Fibroblast of villous mesenchyme (primary cell): ENCODE measurements around the gene ZNF354C. TPM values are rescaled to one million over a fixed set of nuclear protein-coding genes. Genes with fewer than 3 reads are reported as not detected.

Experiments used
- DNase-seq: peaks from one replicate; pipeline ENCODE4 v3.0.0-alpha.2; 2010; ENCODE audit warnings: low read depth
- H3K4me3 ChIP-seq: 2 replicates; pipeline ENCODE4 v1.5.1; 2011; ENCODE audit warnings: low read depth, mild to moderate bottlenecking, low read length
- total RNA-seq: library from RNA; depleted of rRNA; stranded (reverse); fragments of >200 nt; gene quantifications from 2 replicates; pipeline ENCODE4 v1.2.3, GENCODE V29; 2012
- TF ChIP-seq, protein P1 (sequence below): IDR thresholded peaks from 2 replicates; pipeline ENCODE4 v1.5.1; 2012; ENCODE audit warnings: low read depth, mild to moderate bottlenecking, low read length; ENCODE audit not compliant: insufficient read depth

Gene ZNF354C
- 6.8 and 9.1 TPM in 2 replicates for total RNA-seq

- TF ChIP-seq, protein P1, sequence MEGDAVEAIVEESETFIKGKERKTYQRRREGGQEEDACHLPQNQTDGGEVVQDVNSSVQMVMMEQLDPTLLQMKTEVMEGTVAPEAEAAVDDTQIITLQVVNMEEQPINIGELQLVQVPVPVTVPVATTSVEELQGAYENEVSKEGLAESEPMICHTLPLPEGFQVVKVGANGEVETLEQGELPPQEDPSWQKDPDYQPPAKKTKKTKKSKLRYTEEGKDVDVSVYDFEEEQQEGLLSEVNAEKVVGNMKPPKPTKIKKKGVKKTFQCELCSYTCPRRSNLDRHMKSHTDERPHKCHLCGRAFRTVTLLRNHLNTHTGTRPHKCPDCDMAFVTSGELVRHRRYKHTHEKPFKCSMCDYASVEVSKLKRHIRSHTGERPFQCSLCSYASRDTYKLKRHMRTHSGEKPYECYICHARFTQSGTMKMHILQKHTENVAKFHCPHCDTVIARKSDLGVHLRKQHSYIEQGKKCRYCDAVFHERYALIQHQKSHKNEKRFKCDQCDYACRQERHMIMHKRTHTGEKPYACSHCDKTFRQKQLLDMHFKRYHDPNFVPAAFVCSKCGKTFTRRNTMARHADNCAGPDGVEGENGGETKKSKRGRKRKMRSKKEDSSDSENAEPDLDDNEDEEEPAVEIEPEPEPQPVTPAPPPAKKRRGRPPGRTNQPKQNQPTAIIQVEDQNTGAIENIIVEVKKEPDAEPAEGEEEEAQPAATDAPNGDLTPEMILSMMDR = no peak
- DNase-seq = peak; percentile 91
- H3K4me3 ChIP-seq = peak within 1 kb of the TSS; percentile 70
Observed at GRCh38 chr5:179060116-179061008, at the start of gene ZNF354C. Gene ZNF354C (plus strand): TSS chr5:179060373. CDS start chr5:179062069, 1,696 bp downstream.

- peak within 1 kb of the TSS; percentile 79 for H3K4me3 ChIP-seq
- TF ChIP-seq, protein P1 = no peak
- DNase-seq = peak; percentile 96
Observed at GRCh38 chr5:179023528-179024189, 36.5 kb upstream of the ZNF354C start, which contains the start of gene ZNF879. Gene ZNF879 (plus strand): TSS chr5:179023804. CDS start chr5:179025005, 1,201 bp downstream.

- H3K4me3 ChIP-seq = no peak overlapping the region
- DNase-seq = no peak
- TF ChIP-seq, protein P1 = no peak
Observed at GRCh38 chr5:179033004-179033580, 27.1 kb upstream of the ZNF354C start.

- DNase-seq = no peak
- TF ChIP-seq, protein P1 = no peak
- H3K4me3 ChIP-seq = no peak overlapping the region
Observed at GRCh38 chr5:179044765-179045164, 15.4 kb upstream of the ZNF354C start.

DNA sequence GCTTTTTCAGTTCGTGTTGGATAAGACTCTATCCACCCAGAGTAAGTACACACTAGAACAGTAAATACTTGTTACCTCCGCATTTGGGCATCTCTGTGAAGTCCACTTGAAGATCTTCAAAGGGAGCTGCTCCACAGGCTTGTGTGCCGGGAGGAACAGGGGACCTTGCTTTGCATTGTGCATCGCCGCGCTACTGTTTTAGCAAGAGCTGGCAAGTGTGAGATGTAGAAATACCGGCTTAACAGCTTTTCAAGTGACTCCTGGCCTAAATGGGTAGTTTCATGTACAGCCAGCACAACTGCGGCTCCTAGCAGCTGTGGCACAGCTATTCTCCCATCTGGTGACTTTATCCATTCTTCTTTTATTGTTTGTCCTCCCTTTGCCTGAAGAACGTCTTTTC, 8.4 kb upstream of the ZNF354C start:
- TF ChIP-seq, protein P1 = no peak
- DNase-seq = no peak

GRCh38 chr5:179054036-179054785, 6.0 kb upstream of the ZNF354C start:
- TF ChIP-seq, protein P1 = no peak
- H3K4me3 ChIP-seq = no peak overlapping the region
- DNase-seq = no peak

More for the DNA sequence above, 8.4 kb upstream of the ZNF354C start:
- H3K4me3 ChIP-seq = no peak overlapping the region
